Measurements from ENCODE around the gene MLANA. TPM values are rescaled to one million over a fixed set of nuclear protein-coding genes. Genes with fewer than 3 reads are reported as not detected.

The MLANA gene
- total and polyA plus RNA-seq, 4 donors: 0.05 to 0.29 (median 0.16) TPM

DNA sequence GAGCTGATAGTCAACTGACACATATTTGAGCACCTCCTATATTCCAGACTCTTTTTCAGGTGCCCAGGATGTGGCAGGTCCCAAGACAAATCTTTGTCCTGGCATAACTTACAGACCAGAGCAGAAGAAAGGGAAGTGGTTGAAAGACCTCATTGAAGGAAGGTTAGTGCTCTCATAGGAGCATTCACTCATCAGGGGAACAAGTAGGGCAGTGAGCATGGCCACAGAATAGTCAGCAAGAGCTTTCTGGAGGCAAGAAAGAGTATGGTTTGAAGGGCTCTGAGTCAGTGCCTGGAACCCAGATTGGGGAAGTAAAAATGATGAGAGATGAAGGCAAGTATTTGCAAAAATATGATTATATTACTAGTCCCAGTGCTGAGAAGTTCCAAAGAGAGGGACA lies 32.8 kb upstream of the MLANA start:
- Histone ChIP-seq H3K27me3 (ENCODE audit: control insufficient read depth in 4 of 4, insufficient read depth in 4 of 4, low read length in 3 of 4) (no peaks in the 10 kb centered on the region), H3K9me3 (ENCODE audit: control insufficient read depth in 4 of 4, low read length in 3 of 4) (no peaks in the 10 kb centered on the region), H3K4me1 (ENCODE audit: control insufficient read depth in 4 of 4, insufficient read depth in 4 of 4, low read length in 3 of 4) (peaks cover 1 to 4% (median 4%) of the 10 kb centered on the region in 4 donors), H3K27ac (ENCODE audit: low read depth in 1 of 2, low read length in 2 of 2) (no peak overlapping the region), H3K9ac (ENCODE audit: low read depth in 1 of 2, low read length in 2 of 2) (no peak overlapping the region), H3K4me3 (ENCODE audit: low read depth in 1 of 3, low read length in 3 of 3) (no peak overlapping the region), H3K36me3 (ENCODE audit: control insufficient read depth in 4 of 4, insufficient read depth in 3 of 4, low read depth in 1 of 4, low read length in 3 of 4) (no peaks in the 10 kb centered on the region)
- TF ChIP-seq RXRA (IDR thresholded peaks at IDR 0.05): no peak
- no peak for TF ChIP-seq JUND (IDR thresholded peaks at IDR 0.05)
- TF ChIP-seq GABPA (IDR thresholded peaks at IDR 0.05 in 1 of 2, conservative IDR thresholded peaks at IDR 0.05 in 1 of 2): no peak
- TF ChIP-seq EGR1 (IDR thresholded peaks at IDR 0.05; ENCODE audit: low read depth in 2 of 2): no peak
- TF ChIP-seq, protein P1, sequence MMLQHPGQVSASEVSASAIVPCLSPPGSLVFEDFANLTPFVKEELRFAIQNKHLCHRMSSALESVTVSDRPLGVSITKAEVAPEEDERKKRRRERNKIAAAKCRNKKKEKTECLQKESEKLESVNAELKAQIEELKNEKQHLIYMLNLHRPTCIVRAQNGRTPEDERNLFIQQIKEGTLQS (IDR thresholded peaks at IDR 0.05): no peak
- TF ChIP-seq, protein P2, sequence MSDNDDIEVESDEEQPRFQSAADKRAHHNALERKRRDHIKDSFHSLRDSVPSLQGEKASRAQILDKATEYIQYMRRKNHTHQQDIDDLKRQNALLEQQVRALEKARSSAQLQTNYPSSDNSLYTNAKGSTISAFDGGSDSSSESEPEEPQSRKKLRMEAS (IDR thresholded peaks at IDR 0.05): no peak
- TF ChIP-seq, protein P3, sequence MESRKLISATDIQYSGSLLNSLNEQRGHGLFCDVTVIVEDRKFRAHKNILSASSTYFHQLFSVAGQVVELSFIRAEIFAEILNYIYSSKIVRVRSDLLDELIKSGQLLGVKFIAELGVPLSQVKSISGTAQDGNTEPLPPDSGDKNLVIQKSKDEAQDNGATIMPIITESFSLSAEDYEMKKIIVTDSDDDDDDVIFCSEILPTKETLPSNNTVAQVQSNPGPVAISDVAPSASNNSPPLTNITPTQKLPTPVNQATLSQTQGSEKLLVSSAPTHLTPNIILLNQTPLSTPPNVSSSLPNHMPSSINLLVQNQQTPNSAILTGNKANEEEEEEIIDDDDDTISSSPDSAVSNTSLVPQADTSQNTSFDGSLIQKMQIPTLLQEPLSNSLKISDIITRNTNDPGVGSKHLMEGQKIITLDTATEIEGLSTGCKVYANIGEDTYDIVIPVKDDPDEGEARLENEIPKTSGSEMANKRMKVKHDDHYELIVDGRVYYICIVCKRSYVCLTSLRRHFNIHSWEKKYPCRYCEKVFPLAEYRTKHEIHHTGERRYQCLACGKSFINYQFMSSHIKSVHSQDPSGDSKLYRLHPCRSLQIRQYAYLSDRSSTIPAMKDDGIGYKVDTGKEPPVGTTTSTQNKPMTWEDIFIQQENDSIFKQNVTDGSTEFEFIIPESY (IDR thresholded peaks at IDR 0.05): no peak
- DNase-seq (ENCODE audit: low spot score): no peak

DNA sequence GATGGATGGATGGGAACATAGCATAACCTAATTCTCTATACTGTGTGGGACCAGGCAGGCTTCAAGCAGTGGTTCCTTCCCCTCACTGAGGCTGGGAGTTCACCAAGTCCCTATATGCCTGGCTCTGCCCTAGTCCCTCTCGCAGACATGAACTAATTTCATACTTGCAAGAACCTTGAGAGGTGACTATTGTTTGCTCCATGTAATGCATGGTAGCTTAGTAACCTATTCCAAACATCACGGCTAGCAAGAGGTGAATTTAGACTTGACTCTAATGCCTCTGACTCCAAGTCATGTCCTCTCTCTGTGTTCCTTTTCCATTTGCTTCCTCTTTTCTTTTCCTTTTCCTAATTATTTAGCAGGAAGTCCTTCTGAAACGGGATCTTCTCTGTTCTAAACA lies 31.9 kb upstream of the MLANA start:
- Histone ChIP-seq H3K4me1 (ENCODE audit: control insufficient read depth in 4 of 4, insufficient read depth in 4 of 4, low read length in 3 of 4) (peaks cover 2 to 12% (median 9%) of the 10 kb centered on the region in 4 donors), H3K27ac (ENCODE audit: low read depth in 1 of 2, low read length in 2 of 2) (no peak overlapping the region), H3K9me3 (ENCODE audit: control insufficient read depth in 4 of 4, low read length in 3 of 4) (no peaks in the 10 kb centered on the region), H3K36me3 (ENCODE audit: control insufficient read depth in 4 of 4, insufficient read depth in 3 of 4, low read depth in 1 of 4, low read length in 3 of 4) (no peaks in the 10 kb centered on the region), H3K9ac (ENCODE audit: low read depth in 1 of 2, low read length in 2 of 2) (no peak overlapping the region), H3K4me3 (ENCODE audit: low read depth in 1 of 3, low read length in 3 of 3) (no peak overlapping the region), H3K27me3 (ENCODE audit: control insufficient read depth in 4 of 4, insufficient read depth in 4 of 4, low read length in 3 of 4) (no peaks in the 10 kb centered on the region)
- no peak for DNase-seq (ENCODE audit: low spot score)
- TF ChIP-seq, protein P3 (IDR thresholded peaks at IDR 0.05): no peak
- TF ChIP-seq JUND (IDR thresholded peaks at IDR 0.05) (no peak), FOXA1 (IDR thresholded peaks at IDR 0.05) (no peak), GABPA (IDR thresholded peaks at IDR 0.05 in 1 of 2, conservative IDR thresholded peaks at IDR 0.05 in 1 of 2) (no peak)
- WGBS: 56% methylated on average over 3 of the region's 3 CpGs

DNA sequence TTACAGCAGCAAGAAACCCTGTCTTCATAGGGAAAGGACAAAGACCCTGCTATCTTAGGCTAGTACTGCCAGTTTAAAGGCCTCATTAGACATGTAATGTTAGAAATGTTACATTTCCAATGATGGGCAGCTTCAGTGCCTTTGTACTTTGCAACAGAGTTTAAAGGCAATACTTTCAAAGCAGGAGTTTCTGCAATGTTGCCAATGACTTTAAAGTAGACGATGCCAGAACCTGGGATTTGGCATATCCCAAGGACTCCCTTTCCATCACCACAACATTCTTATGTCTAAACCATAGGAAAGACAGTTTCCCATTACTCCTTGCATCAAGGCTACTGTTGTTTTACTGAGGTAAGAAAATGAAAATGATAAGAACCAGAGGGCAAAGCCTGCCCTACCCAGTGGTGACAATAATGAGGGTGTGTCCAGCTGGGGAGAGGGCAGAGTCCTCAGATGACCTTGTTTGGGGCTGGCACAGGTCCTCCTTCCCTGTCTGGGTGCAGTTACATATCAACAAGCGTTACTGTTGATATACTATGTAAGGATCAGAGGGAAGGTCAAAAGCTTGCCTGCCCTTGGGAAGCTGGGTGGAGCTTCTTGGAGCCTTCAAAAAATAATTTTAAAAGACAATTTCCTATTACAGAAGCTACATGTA lies 27.5 kb upstream of the MLANA start:
- DNase-seq (ENCODE audit: low spot score): no peak
- Histone ChIP-seq H3K4me3 (ENCODE audit: low read depth in 1 of 3, low read length in 3 of 3) (no peak overlapping the region), H3K36me3 (ENCODE audit: control insufficient read depth in 4 of 4, insufficient read depth in 3 of 4, low read depth in 1 of 4, low read length in 3 of 4) (peaks cover 0 to 3% (median 0%) of the 10 kb centered on the region in 4 donors), H3K4me1 (ENCODE audit: control insufficient read depth in 4 of 4, insufficient read depth in 4 of 4, low read length in 3 of 4) (peaks cover 2 to 12% (median 9%) of the 10 kb centered on the region in 4 donors), H3K27me3 (ENCODE audit: control insufficient read depth in 4 of 4, insufficient read depth in 4 of 4, low read length in 3 of 4) (no peaks in the 10 kb centered on the region), H3K27ac (ENCODE audit: low read depth in 1 of 2, low read length in 2 of 2) (no peak overlapping the region), H3K9me3 (ENCODE audit: control insufficient read depth in 4 of 4, low read length in 3 of 4) (no peaks in the 10 kb centered on the region), H3K9ac (ENCODE audit: low read depth in 1 of 2, low read length in 2 of 2) (no peak overlapping the region)
- WGBS: 29% methylated on average over 2 of the region's 2 CpGs
- TF ChIP-seq, protein P4, sequence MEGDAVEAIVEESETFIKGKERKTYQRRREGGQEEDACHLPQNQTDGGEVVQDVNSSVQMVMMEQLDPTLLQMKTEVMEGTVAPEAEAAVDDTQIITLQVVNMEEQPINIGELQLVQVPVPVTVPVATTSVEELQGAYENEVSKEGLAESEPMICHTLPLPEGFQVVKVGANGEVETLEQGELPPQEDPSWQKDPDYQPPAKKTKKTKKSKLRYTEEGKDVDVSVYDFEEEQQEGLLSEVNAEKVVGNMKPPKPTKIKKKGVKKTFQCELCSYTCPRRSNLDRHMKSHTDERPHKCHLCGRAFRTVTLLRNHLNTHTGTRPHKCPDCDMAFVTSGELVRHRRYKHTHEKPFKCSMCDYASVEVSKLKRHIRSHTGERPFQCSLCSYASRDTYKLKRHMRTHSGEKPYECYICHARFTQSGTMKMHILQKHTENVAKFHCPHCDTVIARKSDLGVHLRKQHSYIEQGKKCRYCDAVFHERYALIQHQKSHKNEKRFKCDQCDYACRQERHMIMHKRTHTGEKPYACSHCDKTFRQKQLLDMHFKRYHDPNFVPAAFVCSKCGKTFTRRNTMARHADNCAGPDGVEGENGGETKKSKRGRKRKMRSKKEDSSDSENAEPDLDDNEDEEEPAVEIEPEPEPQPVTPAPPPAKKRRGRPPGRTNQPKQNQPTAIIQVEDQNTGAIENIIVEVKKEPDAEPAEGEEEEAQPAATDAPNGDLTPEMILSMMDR (IDR thresholded peaks at IDR 0.05; ENCODE audit: low read depth, low read length, missing input control): no peak
- peak; percentile 22 for TF ChIP-seq YY1 (IDR thresholded peaks at IDR 0.05)
- no peak for TF ChIP-seq NR2F2 (IDR thresholded peaks at IDR 0.05)
- peak; percentile 54 to 63 for TF ChIP-seq HNF4A (conservative IDR thresholded peaks at IDR 0.05)
- TF ChIP-seq RXRA (IDR thresholded peaks at IDR 0.05): peak; percentile 92 to 96
- TF ChIP-seq SP1 (IDR thresholded peaks at IDR 0.05): peak; percentile 56
- TF ChIP-seq RAD21 (IDR thresholded peaks at IDR 0.05): peak; percentile 19 to 24

Data from liver (tissue), 9 donors.